Measurements from ENCODE around the gene ANTKMT. TPM values are rescaled to one million over a fixed set of nuclear protein-coding genes. Genes with fewer than 3 reads are reported as not detected.
"Not testable (repeated sequence)": the region's sequence is repeated elsewhere in the genome, so short reads cannot be mapped to it uniquely, and the experiment has no call there.

The ANTKMT gene
- total RNA-seq, 1 donor from 2014 or later = 27.5 TPM

DNA sequence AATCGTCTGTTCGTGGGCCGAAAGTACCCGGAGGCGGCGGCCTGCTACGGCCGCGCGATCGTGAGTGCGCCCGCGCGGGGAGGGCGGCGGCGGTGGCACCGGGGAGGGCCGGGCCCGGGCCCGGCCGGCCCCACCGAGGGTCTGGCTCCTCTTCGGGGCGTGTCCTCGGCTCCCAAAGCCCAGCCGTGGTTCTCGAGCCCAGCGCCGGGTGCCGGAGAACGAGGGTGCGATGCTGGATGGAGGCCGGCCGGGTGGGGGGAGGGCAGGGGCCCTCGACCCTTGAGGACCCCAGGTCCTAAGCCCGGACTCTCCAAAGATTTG is 40.4 kb upstream of the ANTKMT start:
- DNase-seq = no peak
- intact Hi-C loops (cut with DNase I) = no loop called here
- no peak for ATAC-seq (ENCODE audit: poor library complexity)

DNA sequence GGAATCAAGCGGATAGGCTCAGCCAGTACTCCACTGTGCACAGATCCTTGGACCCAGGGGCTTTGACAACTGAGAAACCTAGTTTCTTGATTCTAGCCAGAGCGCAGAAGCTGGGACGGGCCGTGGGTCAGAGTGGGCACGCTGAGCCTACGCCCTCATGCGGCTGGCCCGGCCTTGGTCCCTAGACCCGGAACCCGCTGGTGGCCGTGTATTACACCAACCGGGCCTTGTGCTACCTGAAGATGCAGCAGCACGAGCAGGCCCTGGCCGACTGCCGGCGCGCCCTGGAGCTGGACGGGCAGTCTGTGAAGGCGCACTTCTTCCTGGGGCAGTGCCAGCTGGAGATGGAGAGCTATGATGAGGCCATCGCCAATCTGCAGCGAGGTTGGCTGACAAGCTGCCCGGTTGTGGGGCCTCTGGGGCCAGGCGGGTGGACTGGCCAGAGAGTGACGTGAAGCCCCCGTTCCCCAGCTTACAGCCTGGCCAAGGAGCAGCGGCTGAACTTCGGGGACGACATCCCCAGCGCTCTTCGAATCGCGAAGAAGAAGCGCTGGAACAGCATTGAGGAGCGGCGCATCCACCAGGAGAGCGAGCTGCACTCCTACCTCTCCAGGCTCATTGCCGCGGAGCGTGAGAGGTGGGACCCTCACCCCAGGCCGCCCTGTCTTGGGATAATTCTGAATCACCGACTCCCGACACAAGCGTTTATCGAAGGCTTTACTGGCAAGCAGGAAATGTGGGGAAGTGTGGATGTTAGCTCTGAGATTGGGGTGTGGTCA is 39.8 kb upstream of the ANTKMT start:
- intact Hi-C loops (cut with DNase I) = no loop called here
- DNase-seq (peak; percentile 72), ATAC-seq (ENCODE audit: poor library complexity) (no peak)

DNA sequence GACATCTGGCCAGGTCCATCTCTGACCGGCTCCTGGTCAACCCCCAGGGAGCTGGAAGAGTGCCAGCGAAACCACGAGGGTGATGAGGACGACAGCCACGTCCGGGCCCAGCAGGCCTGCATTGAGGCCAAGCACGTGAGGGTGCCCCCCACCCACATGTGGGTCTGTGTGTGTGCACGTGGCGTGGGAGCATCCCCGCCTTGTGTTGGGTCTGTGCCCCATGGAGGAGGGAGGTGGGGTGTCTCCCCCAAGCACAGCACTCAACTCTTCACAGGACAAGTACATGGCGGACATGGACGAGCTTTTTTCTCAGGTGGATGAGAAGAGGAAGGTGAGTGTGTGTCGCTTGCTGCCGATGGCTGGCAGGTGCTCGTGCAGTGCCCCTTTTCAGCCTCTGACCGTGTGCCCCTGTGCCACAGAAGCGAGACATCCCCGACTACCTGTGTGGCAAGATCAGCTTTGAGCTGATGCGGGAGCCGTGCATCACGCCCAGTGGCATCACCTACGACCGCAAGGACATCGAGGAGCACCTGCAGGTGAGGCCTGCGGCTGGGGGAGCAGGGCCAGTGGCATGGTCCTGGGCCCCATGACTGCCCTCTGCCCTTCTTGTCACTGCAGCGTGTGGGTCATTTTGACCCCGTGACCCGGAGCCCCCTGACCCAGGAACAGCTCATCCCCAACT is 39.1 kb upstream of the ANTKMT start:
- intact Hi-C loops (cut with DNase I) = no loop called here
- ATAC-seq (ENCODE audit: poor library complexity) = no peak

DNA sequence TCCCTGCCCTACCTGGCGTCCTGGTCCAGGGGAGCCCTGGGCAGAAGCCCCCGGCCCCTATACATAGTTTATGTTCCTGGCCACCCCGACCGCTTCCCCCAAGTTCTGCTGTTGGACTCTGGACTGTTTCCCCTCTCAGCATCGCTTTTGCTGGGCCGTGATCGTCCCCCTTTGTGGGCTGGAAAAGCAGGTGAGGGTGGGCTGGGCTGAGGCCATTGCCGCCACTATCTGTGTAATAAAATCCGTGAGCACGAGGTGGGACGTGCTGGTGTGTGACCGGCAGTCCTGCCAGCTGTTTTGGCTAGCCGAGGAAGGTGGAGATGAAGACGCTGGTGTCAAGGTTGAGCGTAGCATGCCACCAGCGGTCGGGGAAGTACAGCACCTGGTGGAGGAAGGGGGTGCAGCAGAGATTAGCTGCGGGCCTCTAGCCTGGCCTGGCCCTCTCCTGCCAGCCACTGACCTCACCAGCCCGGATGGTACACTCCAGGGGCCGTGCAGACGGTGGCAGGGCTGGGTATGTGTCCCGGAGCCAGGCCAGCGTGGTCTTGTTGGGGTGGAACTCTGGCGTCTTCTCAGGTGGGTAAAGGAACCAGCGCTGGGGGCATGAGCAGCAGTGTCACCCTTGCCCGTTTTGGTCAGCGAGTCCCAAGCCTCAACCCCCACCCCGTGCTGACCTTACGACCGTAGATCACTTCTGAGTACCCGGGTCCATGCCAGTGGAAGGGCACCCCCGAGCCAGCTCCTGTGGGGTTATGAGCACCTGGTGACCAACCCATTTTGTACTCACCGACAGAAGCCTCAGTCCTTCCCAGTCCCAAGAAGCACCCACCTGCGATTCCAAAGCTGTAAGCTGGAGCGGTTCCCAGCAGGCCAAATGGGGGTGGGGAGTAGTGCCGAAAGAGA is 38.2 kb upstream of the ANTKMT start:
- ATAC-seq (ENCODE audit: poor library complexity) (no peak), DNase-seq (no peak)
- intact Hi-C loops (cut with DNase I) = no loop called here

More for the DNA sequence above, 39.1 kb upstream of the ANTKMT start:
- DNase-seq = no peak

DNA sequence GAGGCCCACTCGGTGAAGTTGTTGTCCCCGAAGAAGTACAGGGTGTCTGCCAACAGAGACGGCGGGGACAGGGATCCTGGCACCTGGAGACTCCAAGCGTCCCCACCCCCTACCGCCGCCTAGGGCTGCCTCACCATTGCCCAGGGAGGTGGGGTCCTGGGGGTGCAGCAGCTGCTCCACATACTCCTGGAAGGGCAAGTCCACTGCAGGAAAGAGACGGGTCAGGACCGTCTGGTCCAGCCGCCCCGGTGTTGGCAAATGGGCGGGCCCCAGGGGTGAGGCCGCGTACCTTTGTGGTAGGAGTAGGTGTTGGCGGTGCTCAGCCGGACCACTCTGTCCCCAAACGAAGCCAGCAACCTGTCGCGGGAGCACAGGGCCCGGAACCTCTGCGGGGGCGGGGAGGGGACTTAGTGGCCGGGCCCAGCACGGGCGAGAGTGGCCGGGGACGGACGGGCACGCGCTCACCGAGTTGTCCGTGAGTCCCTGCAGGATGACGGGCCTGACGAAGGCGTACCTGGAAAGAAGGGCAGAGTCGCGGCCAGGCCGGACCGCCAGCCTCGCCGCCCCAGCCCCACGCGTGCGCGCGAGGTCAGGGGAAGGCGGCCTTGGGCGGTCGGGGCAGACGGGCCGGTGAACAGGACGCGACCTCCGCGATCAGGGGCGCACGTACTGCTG is 37.4 kb upstream of the ANTKMT start:
- ATAC-seq (ENCODE audit: poor library complexity) (no peak), DNase-seq (no peak)
- intact Hi-C loops (cut with DNase I) = no loop called here

DNA sequence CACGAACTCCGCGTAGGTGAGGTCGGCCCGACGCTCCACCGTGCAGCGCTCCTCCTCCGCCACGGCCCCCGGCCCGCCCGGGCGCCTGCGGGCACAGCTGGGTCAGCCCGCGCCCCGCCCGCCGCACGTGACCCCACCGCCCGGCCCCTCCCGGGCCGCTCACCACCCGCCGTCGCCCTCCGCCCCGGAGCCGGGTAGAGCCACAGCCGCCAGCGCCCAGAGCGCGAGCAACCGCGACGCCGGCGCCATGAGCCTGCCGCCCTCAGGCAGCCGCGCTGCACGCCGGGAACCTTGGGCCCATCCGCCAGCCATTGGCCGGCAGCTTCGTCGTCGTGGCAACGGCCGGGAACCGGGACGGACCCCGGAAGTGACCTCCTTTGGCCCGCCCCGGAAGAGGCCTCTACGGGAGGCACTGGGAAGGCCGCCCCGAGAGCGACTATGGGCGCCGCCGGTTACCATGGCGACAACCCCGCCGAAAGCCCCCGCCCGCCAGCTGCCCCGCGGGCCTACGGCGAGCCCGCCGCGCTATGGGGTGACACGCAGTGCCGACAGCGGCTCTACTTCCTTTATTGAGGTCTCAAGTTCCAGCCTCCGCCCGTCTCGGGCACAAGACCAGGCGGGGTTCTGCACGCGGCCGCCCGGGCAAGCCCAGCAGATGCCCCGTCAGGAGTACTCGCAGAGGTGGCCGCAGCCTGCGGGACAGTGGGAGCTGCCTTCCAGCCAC is 36.7 kb upstream of the ANTKMT start, which contains the start of gene JMJD8:
JMJD8 (minus strand) TSS at position 264 of the 724 bp plus-strand sequence; CDS start at position 249, 15 bp downstream.
- peak; percentile 99 for DNase-seq
- ATAC-seq (ENCODE audit: poor library complexity) = peak; percentile 76
- intact Hi-C loops (cut with DNase I) = no loop called here

DNA sequence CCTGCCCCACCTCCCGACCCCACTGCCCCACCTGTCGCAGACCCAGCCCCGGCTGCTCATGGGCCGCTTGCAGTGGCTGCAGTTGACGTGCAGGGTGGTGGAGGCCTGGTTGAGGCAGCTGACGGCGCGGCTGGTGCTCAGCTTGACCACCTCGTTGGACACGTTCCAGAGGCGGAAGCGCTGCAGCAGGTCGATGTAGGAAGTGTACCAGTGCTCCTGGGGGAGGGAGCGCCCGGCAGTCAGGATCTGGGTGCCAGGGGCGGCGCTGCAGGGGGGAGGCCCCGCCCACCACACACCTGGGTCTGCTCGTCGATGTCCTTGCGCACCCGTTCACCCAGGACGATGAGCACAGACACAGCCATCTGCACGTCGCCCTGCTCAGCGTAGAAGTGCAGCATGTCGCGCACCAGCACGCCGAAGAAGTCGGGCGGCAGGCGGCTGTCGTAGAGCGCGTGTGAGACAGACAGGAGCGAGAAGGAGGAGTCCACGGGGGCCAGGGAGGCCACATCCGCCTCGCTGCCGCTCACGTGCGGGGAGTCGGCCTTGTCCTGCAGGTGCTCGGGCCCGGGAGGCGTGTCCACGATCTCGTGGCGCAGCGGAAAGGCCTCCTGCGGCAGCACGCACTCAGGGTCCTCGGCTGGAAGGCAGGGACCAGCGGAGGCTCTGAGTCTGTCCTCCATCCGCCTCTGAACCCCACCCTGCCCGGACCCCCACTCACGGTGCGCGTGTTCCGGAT is 35.8 kb upstream of the ANTKMT start:
- no peak for ATAC-seq (ENCODE audit: poor library complexity)
- intact Hi-C loops (cut with DNase I) = no loop called here
- DNase-seq = no peak

DNA sequence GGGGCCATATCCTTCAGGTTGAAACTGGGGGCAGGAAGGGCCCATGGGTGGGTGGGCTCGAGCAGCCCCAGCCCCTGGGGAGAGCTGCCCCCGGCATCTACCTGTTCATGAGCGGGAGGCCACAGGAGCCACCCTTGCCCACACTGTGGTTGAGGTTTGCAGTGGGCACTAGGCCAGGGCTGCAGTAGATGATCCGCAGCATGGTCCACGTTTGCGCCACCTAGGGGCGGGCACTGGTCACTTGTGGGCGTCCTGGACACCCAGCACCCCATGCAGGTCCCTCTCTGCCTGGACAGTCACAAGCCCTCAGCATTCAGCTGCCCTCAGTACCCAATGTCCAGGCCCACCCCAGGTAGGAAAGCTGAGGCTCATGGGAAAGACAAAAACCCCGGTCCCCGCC is 35.0 kb upstream of the ANTKMT start:
- intact Hi-C loops (cut with DNase I) = no loop called here
- DNase-seq (no peak), ATAC-seq (ENCODE audit: poor library complexity) (no peak)

DNA sequence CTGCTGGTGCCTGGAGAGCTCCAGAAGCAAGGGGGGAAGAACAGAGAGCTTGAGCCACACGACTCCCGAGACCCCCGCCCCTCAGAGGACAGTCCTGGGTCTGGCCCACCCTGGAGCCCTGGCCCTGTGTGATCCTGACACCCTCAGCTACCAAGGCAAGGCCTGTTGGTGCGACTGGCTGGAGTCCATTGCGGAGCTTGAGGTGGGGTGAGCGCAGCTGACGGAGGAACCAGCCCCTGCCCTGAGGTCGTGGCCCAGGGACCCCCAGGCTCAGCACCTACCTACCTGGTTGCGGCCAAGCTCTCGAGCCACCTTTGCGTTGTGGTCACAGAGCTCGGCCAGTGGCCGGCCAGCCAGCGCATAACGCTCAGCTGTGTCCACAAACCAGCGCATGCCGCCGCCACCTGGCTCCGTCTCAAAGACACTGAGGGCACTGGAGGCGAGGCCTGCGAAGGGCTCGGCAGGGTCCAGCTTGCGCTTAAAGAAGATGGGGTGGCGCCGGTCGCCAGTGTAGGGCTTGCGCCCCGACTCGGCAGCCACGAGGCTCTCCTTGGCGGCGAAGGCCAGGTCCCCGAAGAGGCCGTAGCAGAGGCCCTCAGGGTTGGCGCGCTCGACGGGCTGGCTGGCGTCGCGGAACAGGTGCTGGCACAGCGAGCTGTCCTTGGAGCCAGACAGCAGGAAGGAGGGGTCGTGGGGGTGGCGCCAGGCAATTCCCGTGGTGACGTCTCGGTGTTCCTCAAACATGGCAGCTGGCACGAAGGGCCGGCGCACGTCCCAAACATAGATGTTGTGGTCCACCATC is 34.3 kb upstream of the ANTKMT start:
- no peak for DNase-seq
- no peak for ATAC-seq (ENCODE audit: poor library complexity)
- intact Hi-C loops (cut with DNase I) = no loop called here

DNA sequence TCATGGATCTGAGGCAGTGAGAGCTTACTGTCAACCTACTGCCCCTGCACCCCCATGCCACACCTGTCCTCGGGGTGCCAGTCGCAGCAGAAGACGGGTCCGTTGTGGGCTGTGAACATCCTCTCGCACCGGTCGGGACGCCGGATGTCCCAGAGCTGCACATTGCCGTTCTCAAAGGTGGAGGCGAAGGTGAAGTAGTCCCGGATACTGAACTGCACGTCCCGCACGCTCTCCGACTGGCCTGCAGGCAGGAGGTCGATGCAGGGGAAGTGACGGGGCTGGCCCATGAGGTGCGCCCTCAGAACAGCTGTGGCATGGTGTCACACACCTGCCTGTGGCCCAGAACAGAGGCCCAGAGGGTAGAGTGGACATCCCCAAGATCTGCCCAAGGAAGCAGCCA is 33.4 kb upstream of the ANTKMT start:
- intact Hi-C loops (cut with DNase I) = no loop called here
- DNase-seq = no peak
- ATAC-seq (ENCODE audit: poor library complexity) = no peak

DNA sequence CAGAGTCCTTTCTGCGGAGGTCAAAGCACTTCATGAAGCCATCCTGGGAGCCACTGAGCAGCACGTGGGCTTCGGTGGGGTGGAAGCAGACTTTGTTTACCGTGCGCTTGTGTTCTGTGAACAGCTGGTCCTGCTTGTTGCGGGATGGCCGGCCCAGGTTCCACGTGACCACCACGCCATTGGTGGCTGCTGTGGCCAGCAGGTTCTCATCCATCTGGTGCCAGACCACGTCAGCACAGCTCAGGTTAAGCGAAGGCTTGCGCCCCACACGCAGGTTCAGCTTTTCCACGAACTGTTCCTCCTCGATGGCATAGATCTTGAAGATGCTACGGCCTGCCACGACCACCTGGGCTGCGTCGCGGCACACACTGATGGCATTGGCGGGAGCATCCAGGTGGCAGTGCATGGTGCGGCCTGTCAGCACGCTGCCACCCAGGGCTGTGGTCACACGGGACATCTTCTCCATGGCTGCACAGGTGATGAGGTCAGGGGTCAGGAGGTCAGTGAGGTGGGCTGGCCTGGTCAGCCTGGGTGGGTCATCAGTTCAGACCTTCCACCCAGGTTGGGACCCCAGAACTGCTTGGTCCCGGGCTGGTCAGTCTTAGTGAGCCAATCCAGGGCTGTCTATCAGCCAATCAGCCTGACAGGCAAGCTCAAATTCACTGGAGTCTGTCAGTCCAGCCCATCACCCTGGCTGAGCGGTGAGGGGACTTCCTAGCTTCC is 31.6 kb upstream of the ANTKMT start:
- intact Hi-C loops (cut with DNase I) = no loop called here
- DNase-seq (no peak), ATAC-seq (ENCODE audit: poor library complexity) (no peak)

DNA sequence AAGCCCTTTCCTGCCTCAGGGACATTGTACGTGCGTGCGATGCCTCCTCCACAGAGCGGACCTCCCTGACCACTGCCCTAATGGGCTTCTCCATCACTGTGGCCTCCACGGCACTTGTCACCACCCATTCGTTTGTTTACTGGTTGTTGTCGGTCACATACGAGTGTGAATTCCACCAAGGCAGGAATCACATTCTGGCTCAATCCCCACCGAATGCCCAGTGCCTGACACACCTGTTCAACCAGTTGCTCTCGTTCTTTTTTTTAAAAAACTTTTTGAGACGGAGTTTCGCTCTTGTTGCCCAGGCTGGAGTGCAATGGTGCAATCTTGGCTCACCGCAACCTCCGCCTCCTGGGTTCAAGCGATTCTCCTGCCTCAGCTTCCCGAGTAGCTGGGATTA is 29.7 kb upstream of the ANTKMT start:
- ATAC-seq (ENCODE audit: poor library complexity); intact Hi-C loops (cut with DNase I); DNase-seq: not testable (repeated sequence)

DNA sequence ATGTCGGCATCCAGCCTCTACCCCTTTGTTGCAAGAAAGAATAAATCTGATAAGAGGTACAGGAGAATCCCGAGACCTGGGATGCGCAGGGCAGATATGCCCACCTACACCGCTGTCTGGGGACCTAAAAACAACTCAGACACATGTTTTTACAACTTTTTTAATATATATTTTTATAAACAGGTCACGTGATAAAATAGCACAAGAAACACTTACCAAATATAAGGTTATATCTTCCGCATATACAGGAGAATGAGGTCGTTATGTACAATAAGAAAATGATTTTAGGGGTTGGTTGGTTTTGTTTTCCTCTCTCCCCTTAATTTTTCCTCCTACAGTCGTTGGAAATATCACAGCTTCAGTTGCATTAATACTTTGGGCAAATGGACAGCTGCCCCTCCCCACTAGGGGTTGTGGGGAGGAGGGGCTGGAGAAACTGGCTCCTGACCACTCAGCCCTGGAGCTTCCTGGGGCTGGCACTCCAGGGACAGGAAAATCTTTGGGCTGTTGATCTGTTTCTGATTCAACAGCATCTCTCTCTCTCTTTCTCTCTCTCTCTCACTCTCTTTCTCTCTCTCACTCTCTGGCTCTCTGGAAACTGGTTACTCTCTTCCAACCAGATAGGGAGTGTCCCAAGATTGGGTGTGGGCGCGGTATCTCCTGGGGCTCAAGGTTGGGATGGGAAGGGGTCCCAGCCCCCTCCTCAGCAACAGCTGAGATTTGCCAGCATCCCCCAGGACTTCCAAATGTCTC is 28.4 kb upstream of the ANTKMT start:
- ATAC-seq (ENCODE audit: poor library complexity) = no peak
- DNase-seq = no peak
- intact Hi-C loops (cut with DNase I) = no loop called here

DNA sequence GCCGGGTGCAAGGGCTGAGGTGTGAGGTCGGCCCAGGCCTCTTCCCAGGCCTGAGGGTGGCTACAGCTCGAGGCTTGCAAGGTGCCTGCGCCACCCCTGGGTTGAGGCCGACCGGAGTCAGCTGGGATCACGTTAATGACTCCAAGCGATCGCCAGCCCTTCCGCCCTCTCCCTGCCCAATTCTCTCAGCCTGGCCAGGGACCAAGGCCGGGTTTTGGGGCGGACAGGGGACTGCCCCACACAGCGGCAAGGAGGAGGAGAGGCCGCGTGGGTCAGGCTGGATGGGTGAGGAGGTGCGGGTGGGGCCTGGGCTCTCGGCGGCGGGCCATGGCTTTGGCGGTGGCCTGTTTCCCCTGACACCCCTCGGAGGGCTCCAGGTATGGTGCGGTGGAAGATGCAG is 27.6 kb upstream of the ANTKMT start:
- ATAC-seq (ENCODE audit: poor library complexity) (no peak), DNase-seq (no peak)
- intact Hi-C loops (cut with DNase I) = no loop called here

DNA sequence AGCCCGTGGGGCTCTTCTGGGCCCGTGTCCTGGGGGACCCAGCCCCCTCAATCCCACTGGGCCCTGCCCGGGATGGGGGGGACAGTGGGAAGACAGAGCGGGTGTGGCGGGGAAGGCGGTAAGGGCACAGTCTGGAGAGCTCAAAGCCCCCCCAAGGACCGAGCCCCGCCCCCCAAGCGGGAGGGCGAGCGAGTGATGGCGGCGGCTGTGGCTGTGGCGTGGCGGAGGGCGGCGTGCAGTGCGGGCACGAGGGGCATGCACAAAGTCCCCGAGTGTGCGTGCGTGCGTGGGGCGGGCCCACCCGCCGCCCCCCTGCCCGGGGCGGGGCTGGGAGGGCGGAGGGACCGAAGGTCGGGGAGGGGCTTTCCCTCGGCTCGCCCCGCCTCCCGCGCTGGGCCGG is 27.2 kb upstream of the ANTKMT start:
- intact Hi-C loops (cut with DNase I) = no loop called here
- ATAC-seq (ENCODE audit: poor library complexity) = no peak

More for the DNA sequence above, 27.2 kb upstream of the ANTKMT start:
- DNase-seq = no peak
